ENCODE data around the gene LPIN2.

LPIN2 gene

GRCh38 chr18:2984703-2985261, 28.2 kb downstream of the LPIN2 start:
- H3K27ac ChIP-seq (ENCODE audit: low read length) = no peak overlapping the region
- no peak overlapping the region for H3K9ac ChIP-seq (ENCODE audit: low read length)
- no peaks in the 10 kb centered on the region for H3K27me3 ChIP-seq (ENCODE audit: control insufficient read depth, insufficient read depth, low read length)
- no peaks in the 10 kb centered on the region for H3K36me3 ChIP-seq (ENCODE audit: control insufficient read depth, low read depth, low read length)
- H3K4me3 ChIP-seq (ENCODE audit: low read length) = no peak overlapping the region
- H3K4me1 ChIP-seq (ENCODE audit: control insufficient read depth, low read depth, low read length) = peaks cover 26% of the 10 kb centered on the region
- H3K9me3 ChIP-seq (ENCODE audit: control insufficient read depth, low read depth, low read length) = no peaks in the 10 kb centered on the region

- Histone ChIP-seq H3K36me3 (ENCODE audit: control insufficient read depth, low read depth, low read length) (no peaks in the 10 kb centered on the region), H3K4me3 (ENCODE audit: low read length) (no peak overlapping the region), H3K27me3 (ENCODE audit: control insufficient read depth, insufficient read depth, low read length) (no peaks in the 10 kb centered on the region), H3K27ac (ENCODE audit: low read length) (no peak overlapping the region), H3K4me1 (ENCODE audit: control insufficient read depth, low read depth, low read length) (peaks cover 26% of the 10 kb centered on the region), H3K9me3 (ENCODE audit: control insufficient read depth, low read depth, low read length) (no peaks in the 10 kb centered on the region), H3K9ac (ENCODE audit: low read length) (no peak overlapping the region)
These were observed 28.9 kb downstream of the LPIN2 start for GRCh38 chr18:2984091-2984490.

GRCh38 chr18:2983296-2983695, 29.6 kb downstream of the LPIN2 start:
- no peaks in the 10 kb centered on the region for H3K9me3 ChIP-seq (ENCODE audit: control insufficient read depth, low read depth, low read length)
- no peak overlapping the region for H3K27ac ChIP-seq (ENCODE audit: low read length)
- H3K36me3 ChIP-seq (ENCODE audit: control insufficient read depth, low read depth, low read length) = no peaks in the 10 kb centered on the region
- peaks cover 26% of the 10 kb centered on the region for H3K4me1 ChIP-seq (ENCODE audit: control insufficient read depth, low read depth, low read length)
- no peak overlapping the region for H3K4me3 ChIP-seq (ENCODE audit: low read length)
- no peak overlapping the region for H3K9ac ChIP-seq (ENCODE audit: low read length)
- no peaks in the 10 kb centered on the region for H3K27me3 ChIP-seq (ENCODE audit: control insufficient read depth, insufficient read depth, low read length)

- Histone ChIP-seq H3K9me3 (ENCODE audit: control insufficient read depth, low read depth, low read length) (no peaks in the 10 kb centered on the region), H3K9ac (ENCODE audit: low read length) (no peak overlapping the region), H3K27ac (ENCODE audit: low read length) (no peak overlapping the region), H3K27me3 (ENCODE audit: control insufficient read depth, insufficient read depth, low read length) (no peaks in the 10 kb centered on the region), H3K36me3 (ENCODE audit: control insufficient read depth, low read depth, low read length) (no peaks in the 10 kb centered on the region), H3K4me3 (ENCODE audit: low read length) (no peak overlapping the region), H3K4me1 (ENCODE audit: control insufficient read depth, low read depth, low read length) (peaks cover 26% of the 10 kb centered on the region)
These were observed 30.3 kb downstream of the LPIN2 start for GRCh38 chr18:2982452-2983269.

GRCh38 chr18:2982022-2982421, 30.9 kb downstream of the LPIN2 start:
- Histone ChIP-seq H3K27me3 (ENCODE audit: control insufficient read depth, insufficient read depth, low read length) (no peaks in the 10 kb centered on the region), H3K9ac (ENCODE audit: low read length) (no peak overlapping the region), H3K9me3 (ENCODE audit: control insufficient read depth, low read depth, low read length) (no peaks in the 10 kb centered on the region), H3K4me3 (ENCODE audit: low read length) (no peak overlapping the region), H3K27ac (ENCODE audit: low read length) (no peak overlapping the region), H3K36me3 (ENCODE audit: control insufficient read depth, low read depth, low read length) (no peaks in the 10 kb centered on the region), H3K4me1 (ENCODE audit: control insufficient read depth, low read depth, low read length) (peaks cover 26% of the 10 kb centered on the region)

- H3K4me1 ChIP-seq (ENCODE audit: control insufficient read depth, low read depth, low read length) = peaks cover 26% of the 10 kb centered on the region
- H3K36me3 ChIP-seq (ENCODE audit: control insufficient read depth, low read depth, low read length) = no peaks in the 10 kb centered on the region
- H3K9me3 ChIP-seq (ENCODE audit: control insufficient read depth, low read depth, low read length) = no peaks in the 10 kb centered on the region
- H3K4me3 ChIP-seq (ENCODE audit: low read length) = peak overlapping the region; percentile 25
- H3K27ac ChIP-seq (ENCODE audit: low read length) = peak overlapping the region; percentile 18
- no peaks in the 10 kb centered on the region for H3K27me3 ChIP-seq (ENCODE audit: control insufficient read depth, insufficient read depth, low read length)
- H3K9ac ChIP-seq (ENCODE audit: low read length) = no peak overlapping the region
These were observed 31.7 kb downstream of the LPIN2 start for GRCh38 chr18:2981212-2981728.

GRCh38 chr18:2979871-2980790, 32.8 kb downstream of the LPIN2 start:
- no peak overlapping the region for H3K4me3 ChIP-seq (ENCODE audit: low read length)
- no peaks in the 10 kb centered on the region for H3K27me3 ChIP-seq (ENCODE audit: control insufficient read depth, insufficient read depth, low read length)
- no peak overlapping the region for H3K9ac ChIP-seq (ENCODE audit: low read length)
- H3K36me3 ChIP-seq (ENCODE audit: control insufficient read depth, low read depth, low read length) = no peaks in the 10 kb centered on the region
- no peaks in the 10 kb centered on the region for H3K9me3 ChIP-seq (ENCODE audit: control insufficient read depth, low read depth, low read length)
- H3K4me1 ChIP-seq (ENCODE audit: control insufficient read depth, low read depth, low read length) = peaks cover 26% of the 10 kb centered on the region
- no peak overlapping the region for H3K27ac ChIP-seq (ENCODE audit: low read length)

- no peak overlapping the region for H3K9ac ChIP-seq (ENCODE audit: low read length)
- peaks cover 26% of the 10 kb centered on the region for H3K4me1 ChIP-seq (ENCODE audit: control insufficient read depth, low read depth, low read length)
- H3K4me3 ChIP-seq (ENCODE audit: low read length) = no peak overlapping the region
- H3K9me3 ChIP-seq (ENCODE audit: control insufficient read depth, low read depth, low read length) = no peaks in the 10 kb centered on the region
- no peaks in the 10 kb centered on the region for H3K36me3 ChIP-seq (ENCODE audit: control insufficient read depth, low read depth, low read length)
- no peak overlapping the region for H3K27ac ChIP-seq (ENCODE audit: low read length)
- H3K27me3 ChIP-seq (ENCODE audit: control insufficient read depth, insufficient read depth, low read length) = no peaks in the 10 kb centered on the region
These were observed 33.8 kb downstream of the LPIN2 start for GRCh38 chr18:2979129-2979528.

- no peak overlapping the region for H3K4me3 ChIP-seq (ENCODE audit: low read length)
- no peaks in the 10 kb centered on the region for H3K9me3 ChIP-seq (ENCODE audit: control insufficient read depth, low read depth, low read length)
- H3K9ac ChIP-seq (ENCODE audit: low read length) = no peak overlapping the region
- H3K4me1 ChIP-seq (ENCODE audit: control insufficient read depth, low read depth, low read length) = peaks cover 26% of the 10 kb centered on the region
- H3K27ac ChIP-seq (ENCODE audit: low read length) = no peak overlapping the region
- no peaks in the 10 kb centered on the region for H3K27me3 ChIP-seq (ENCODE audit: control insufficient read depth, insufficient read depth, low read length)
- no peaks in the 10 kb centered on the region for H3K36me3 ChIP-seq (ENCODE audit: control insufficient read depth, low read depth, low read length)
These were observed 34.3 kb downstream of the LPIN2 start for GRCh38 chr18:2978661-2979106.

- H3K36me3 ChIP-seq (ENCODE audit: control insufficient read depth, low read depth, low read length) = no peaks in the 10 kb centered on the region
- no peak overlapping the region for H3K27ac ChIP-seq (ENCODE audit: low read length)
- no peaks in the 10 kb centered on the region for H3K9me3 ChIP-seq (ENCODE audit: control insufficient read depth, low read depth, low read length)
- no peaks in the 10 kb centered on the region for H3K27me3 ChIP-seq (ENCODE audit: control insufficient read depth, insufficient read depth, low read length)
- peaks cover 24% of the 10 kb centered on the region for H3K4me1 ChIP-seq (ENCODE audit: control insufficient read depth, low read depth, low read length)
- H3K4me3 ChIP-seq (ENCODE audit: low read length) = no peak overlapping the region
- H3K9ac ChIP-seq (ENCODE audit: low read length) = no peak overlapping the region
These were observed 34.7 kb downstream of the LPIN2 start for GRCh38 chr18:2978208-2978607.

Data from iPS-18a (cell line).